IPS-NIHi11 (cell line): ENCODE data around the gene MYH3.

ENCODE experiments used
- DNase-seq: peaks from one replicate; pipeline ENCODE4 v3.0.0; 2012; ENCODE audit warnings: mixed read lengths, low spot score

The MYH3 gene

DNA sequence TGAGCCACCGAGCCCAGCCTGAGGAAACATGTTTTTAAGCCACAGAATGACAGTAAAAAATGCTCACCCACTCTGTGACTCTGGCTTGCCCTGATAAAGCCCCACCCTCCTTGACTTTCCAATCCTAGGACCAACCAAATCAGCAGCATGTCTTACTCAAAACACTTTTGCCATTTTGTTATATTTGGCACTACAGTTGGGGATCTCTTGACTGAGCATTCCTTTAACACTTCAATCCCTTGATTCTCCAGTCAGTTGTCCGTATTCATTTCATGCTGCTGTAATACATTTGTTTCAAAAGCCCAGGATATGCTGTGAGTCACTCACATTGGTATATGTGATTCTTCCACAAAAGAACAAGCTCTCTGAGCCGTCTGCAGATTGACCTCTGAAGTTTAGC lies 8.2 kb downstream of the MYH3 start:
- DNase-seq, result no peak

DNA sequence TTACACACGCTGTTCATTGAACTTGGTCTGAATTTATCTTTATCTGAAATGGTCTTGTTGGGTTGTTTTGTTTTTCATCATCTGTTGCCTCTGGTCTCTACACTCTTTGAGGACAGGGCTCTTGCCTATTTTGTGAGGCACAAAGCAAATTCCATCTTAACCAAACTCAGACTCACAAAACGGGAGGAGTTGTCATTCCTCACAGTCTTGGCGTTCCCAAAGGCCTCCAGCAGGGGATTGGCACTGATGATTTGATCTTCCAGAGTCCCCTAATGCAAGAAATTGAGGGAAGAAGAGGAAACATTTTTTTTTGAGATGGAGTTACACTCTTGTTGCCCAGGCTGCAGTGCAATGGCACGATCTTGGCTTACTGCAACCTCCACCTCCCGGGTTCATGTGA lies 8.7 kb downstream of the MYH3 start:
- DNase-seq, result no peak

GRCh38 chr17:10646392-10646990 lies 10.6 kb downstream of the MYH3 start:
- peak; percentile 77 for DNase-seq

DNA sequence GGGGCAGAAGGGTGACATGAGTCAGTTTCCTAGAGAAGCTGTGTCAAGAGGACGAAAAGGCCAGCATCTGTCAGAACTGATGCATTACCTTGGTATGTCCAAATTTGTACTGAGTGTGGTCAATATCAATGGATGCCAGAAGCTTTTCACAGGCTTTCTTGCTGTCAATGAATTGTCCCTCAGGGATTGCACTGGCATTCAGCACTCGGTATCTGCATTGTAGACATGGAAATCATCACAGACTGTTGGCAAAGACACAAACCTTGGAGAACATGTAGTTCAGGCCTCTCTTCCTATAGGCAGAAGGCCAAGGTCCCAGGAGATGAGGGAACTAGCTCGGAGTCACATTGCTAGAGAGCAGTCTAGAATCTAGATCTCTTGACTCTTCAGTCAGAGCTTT lies 16.6 kb downstream of the MYH3 start:
- DNase-seq, result no peak

GRCh38 chr17:10638151-10638550 lies 19.0 kb downstream of the MYH3 start:
- no peak for DNase-seq

- no peak for DNase-seq
These were observed 21.8 kb downstream of the MYH3 start for GRCh38 chr17:10635290-10635689.

- DNase-seq, result no peak
These were observed 23.2 kb downstream of the MYH3 start for GRCh38 chr17:10633738-10634379.

- DNase-seq, result no peak
These were observed 25.4 kb downstream of the MYH3 start for GRCh38 chr17:10631701-10632100.

DNA sequence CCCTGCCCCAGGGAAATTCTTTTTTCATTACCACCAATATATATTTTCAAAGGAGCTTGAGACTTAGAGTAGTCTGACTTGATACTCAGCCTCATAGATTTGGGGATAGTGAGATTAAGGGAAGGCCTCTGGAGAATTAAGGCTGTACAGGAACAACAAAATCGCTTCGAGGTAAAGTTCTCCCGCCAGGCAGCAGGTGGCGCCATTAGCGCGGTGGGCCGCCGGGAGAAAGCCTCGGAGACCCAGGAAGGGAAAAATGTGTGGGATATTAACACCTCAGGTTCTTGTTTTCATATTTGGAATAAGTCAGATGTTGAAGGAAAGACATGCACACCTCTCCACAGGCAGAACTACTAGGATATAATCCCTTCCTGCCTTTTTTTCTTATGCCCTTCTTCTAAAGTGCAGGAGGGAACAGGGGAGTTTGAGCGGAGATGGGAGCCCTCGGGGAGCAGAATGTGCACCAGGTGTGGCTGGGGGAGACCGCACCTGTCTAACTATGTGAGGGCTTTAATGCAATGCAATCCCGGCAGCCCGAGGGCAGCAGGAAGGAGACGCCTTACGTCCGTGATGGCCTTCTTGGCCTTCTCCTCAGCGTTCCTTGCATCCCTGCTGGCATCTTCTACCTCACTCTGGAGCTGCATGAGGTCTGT lies 25.9 kb downstream of the MYH3 start:
- DNase-seq, result peak; percentile 66

GRCh38 chr17:10629706-10630105 lies 27.4 kb downstream of the MYH3 start:
- no peak for DNase-seq

DNA sequence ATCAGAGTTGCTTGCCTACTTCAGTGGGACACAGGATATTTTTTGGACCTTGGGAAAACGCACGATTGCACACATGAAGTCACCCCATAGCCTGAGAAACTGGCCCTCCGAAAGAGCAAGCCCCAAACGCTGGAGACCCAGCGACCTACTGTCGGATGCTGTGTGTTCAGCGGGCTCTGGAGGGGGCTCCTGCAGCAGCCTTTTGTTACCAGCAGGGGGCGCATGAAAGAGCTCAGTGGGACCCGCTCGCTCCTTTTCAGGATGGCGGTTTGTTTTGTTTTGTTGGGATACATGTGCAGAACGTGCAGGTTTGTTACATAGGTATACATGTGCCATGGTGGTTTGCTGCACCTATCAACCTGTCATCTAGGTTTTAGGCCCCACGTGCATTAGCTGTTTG lies 28.4 kb downstream of the MYH3 start:
- DNase-seq, result peak; percentile 71

DNA sequence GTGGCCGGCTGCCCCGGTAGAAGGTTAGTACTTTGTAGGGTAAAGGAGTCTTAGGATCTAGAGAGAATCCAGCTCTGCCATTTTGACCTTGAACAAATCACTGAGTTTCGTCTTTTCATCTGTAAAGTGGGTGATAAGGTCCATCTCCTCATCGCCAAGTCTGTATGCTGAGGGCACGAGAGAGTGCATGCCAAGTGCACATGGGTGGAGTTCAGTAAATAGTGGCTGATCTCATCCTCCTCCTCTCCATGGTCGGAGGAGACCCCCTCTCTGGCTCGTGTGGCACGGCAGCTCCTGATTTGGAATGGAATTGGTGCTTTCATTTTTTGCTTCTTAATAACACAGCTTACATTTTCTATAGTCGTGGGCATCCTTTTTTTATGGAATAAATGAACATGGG lies 30.7 kb downstream of the MYH3 start:
- DNase-seq, result no peak

DNA sequence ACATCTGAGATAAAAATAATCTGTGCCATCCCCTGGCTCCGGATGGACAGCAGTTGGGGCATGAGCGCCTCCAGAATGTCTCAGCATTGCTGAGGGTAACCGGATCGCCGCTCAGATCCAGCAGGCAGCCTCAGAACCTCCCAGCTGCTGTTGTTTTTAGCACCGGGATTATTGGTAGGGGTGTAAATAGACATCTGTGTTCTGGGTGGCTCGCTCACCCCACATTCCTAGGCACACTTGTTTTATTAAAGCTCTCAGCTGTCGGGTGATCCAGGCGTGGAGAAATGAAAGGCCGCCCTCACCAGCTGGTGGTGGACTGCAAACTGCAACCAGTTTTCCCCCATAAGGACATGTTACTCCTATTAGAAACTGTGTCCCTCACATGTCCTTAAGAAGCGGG lies 32.1 kb downstream of the MYH3 start:
- DNase-seq, result no peak

GRCh38 chr17:10623737-10624338 lies 33.3 kb downstream of the MYH3 start:
- DNase-seq, result no peak

DNA sequence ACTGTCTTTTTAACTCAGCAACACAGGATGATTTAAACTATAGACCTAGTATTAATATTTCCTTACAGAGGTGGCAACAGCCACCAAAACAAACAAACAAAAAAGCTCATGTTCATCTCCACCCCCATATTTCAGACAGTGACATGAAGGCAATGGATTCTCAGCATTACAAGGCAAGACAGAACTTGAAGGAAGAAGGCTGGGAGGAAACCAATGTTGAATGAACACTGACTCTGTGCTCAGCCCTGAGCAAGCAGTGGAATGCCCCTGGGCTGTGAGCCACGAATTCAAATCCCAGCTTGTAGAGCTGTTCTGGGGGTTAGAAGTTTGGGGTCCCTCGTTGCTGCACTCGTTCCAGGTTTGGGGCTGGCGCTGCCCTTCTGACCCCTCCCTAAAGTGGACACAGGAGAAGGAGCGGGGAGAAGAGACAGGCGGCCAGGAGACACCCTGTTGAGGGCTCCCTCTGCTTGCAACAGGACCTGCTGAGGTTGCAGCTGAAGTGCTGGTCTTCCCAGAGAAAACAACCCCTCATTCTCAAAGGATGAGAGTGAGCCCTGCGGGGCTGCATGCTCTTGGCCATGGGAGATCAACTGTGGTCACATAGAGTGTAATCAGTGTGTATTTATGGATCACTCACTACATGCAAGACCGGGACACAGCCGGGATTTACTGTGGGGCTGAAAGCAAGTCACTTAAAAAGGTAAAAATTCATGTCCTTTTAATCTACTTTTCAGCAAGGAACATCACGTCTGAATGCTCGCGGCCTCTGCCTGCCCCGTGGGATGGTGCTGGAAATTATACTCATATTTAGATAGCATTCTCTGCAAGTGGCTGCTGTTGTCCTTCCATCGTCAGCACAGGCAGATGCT lies 34.3 kb downstream of the MYH3 start:
- no peak for DNase-seq

DNA sequence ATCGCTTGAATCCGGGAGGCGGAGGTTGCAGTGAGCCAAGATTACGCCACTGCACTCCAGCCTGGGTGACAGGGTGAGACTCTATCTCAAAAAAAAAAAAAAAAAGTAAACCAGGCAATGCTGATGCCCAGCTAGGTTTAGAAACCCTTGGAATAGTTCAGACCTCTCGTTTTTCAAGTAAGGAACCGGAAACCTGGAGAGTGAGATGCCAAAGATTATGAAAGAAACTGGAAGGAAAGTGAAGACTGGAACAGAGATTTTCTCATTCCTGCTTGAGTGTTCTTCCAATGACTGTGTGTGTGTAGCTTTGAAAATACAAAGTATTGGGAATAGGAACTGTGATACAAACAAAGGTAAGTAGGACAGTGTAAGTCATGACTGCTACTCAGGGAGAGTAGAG lies 35.7 kb downstream of the MYH3 start:
- DNase-seq, result no peak

GRCh38 chr17:10620823-10621222 lies 36.3 kb downstream of the MYH3 start:
- no peak for DNase-seq

- DNase-seq, result peak; percentile 85
These were observed 38.9 kb downstream of the MYH3 start for GRCh38 chr17:10618202-10618635.

GRCh38 chr17:10617120-10617505 lies 40.0 kb downstream of the MYH3 start:
- no peak for DNase-seq

DNA sequence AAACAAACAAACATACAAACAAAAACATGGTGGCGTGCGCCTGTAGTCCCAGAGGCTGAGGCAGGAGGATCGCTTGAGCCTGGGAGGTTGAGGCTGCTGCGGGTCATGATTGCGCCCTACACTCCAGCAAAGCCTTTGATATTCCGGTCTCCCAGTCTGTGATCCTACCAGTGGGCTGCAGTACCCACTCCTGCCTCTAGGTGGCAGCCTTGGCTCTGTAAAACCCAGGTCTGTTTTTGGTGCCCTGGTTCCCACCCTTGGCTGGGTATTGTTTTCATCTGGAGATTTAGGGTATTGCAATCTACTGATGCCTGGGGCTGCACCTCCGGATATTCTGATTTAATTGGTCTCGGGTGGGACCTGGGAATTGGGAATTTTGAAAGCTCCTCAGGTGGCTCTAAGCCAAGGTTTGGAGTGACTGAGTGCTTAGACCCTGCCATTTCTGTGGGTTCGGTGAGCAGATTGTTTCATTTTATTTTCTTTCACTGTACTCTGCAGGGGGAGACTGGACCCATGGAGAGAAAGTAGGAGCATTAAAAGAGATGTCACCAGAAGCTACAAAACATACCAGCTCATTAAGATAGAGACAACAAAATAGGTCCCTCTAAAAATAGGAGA lies 40.5 kb downstream of the MYH3 start:
- DNase-seq, result peak; percentile 83

- peak; percentile 78 for DNase-seq
These were observed 42.5 kb downstream of the MYH3 start for GRCh38 chr17:10614536-10615155.
